Inflammatory macrophage treated with lipopolysaccharide for 1 hour (primary cell): Measurements from ENCODE around the gene ISLR.

Source experiments
- DNase-seq, 2 donors: peaks; one replicate each; pipeline ENCODE4 v3.0.0-alpha.2; 2020 to 2022

The ISLR gene, protein sequence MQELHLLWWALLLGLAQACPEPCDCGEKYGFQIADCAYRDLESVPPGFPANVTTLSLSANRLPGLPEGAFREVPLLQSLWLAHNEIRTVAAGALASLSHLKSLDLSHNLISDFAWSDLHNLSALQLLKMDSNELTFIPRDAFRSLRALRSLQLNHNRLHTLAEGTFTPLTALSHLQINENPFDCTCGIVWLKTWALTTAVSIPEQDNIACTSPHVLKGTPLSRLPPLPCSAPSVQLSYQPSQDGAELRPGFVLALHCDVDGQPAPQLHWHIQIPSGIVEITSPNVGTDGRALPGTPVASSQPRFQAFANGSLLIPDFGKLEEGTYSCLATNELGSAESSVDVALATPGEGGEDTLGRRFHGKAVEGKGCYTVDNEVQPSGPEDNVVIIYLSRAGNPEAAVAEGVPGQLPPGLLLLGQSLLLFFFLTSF

DNA sequence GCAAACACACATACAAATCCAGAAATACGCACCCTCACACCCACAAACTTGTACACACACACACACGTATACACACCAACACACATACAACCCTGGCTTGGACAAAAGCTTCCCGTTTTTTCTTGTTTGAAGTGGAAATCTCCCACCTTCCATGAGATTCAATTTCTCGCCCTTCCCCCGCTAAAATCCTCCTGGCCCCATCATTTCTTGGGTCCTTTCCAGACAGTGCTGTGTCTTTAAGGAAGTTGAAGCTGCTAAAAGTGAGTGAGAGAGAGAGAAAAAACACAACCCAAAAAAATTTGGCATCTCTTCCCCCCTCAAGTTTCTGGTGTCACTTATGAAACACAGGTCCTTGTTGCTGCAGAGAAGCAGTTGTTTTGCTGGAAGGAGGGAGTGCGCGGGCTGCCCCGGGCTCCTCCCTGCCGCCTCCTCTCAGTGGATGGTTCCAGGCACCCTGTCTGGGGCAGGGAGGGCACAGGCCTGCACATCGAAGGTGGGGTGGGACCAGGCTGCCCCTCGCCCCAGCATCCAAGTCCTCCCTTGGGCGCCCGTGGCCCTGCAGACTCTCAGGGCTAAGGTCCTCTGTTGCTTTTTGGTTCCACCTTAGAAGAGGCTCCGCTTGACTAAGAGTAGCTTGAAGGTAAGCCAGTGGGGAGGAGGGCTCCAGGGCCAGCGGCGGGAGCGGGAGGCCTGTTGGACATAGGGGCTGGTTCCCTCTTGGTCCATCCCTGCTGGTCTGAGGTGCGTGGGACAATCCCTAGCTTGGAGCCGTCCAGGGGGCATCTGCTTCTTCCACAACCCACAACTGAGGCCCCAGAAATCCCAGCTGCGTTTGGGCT, at the start of gene ISLR:
Gene ISLR, plus strand, starts transcription at position 331 of the 839 bp plus-strand sequence. CDS start 1,149 bp downstream, outside the sequence.
- no peak for DNase-seq

DNA sequence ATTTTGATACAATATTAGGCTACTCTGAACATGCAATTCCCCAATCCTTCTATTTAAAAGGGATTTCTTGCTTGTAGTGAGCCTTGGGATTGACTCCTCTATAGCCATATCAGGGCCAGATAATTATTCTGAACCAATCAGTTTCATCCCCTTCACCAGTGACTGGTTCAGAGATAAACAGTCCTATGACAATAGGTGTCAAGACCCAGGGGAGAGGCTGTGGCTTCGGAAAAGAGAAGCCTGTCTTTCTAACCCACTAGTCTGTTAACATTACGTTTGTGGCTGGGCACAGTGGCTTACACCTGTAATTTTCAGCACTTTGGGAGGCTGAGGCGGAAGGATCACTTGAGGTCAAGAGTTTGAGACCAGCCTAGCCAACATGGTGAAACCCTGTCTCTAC, 49.3 kb upstream of the ISLR start:
- no peak for DNase-seq

DNA sequence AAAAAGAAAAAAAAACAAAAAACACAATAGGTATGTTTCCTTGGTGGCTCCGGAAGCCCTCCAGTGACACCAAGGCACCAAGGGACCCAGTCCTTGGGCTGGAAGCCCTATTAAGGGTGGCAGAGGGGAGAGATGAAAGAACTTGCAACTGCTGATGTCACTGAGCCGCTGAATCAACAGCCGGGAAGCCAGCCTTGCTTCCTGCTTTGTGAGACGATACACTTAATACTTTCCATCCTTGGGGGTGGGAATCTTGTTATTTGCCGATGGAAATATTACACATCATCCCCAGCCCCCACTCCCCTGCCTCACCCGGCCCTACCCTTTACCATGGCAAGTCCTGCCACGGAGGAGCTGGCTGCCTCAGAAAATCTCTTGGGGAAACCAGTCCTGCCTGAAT, 48.8 kb upstream of the ISLR start:
- no peak for DNase-seq

DNA sequence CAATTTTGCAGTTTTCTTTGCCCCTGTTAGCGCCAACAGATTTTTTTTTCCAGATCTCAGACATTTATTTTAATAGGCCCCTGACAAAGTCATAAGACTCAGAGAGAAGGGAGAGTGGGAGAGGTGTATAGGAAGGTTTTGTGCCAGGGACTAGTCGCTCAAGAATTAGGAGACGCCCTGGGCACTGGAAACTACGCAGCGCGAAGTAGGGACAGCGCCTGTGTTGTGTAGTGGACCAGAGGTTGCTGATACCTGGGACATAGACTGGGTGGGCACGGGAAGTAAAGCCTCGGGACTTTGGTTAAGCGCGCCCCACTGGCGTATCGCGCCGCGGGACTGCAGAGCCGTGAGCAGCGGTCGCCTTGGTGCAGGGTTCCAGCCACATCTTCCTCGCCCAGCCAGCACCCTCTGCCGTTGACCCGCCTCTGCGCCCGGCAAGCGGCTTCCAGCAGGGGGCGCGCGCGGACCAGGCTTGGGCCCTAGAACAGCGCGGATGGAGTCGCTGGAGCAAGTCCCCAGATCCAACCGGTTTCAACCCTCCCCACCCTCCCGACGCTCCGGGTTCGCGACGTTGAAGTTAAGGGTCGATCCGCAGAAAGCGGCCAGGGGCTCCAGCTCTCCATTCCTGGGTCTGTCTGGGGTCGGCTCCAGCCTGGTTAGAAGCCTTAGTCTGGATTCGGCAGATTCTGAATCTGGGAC, 46.1 kb upstream of the ISLR start:
- DNase-seq: peak; percentile 61 to 95

DNA sequence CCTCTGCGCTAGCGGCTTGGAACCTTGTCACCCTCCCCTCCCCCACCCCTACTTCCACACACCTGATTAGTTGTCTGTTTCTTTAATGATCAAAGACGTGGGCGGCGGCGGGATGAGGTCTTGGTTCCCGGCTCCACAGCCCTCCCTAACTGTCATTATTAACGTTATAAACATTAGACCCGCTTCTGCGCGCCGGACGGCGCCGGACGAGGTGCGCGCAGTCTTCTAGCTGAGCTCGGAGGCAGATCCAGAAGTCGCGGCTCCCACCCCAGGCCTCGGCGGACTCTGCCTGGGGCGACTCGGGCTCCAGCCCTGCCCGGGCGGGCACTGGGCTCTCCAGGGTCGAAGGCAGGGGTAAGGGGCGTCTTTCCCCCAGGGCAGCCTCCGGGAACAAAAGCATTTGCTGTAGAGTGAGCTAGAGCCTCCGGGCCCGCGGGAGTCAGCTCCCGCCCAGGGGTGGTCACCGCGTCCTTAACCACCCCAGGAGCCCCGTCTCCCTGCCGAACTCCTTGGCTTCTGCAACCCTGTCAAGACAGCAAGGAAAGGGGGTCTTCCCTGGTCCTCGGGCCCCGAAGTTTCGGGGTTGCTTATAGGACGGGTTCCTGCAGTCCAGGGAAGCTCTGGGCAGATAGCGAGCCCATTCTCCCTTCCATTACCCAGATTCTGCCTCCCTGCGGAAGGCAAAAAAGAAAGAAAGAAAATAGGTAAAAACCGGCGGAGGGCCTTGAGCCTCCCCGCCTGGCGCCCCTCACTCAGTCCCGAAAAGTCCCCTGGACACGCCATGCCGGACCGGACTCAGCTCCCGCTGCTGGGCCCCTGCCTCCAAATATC, 45.3 kb upstream of the ISLR start:
- no peak for DNase-seq

DNA sequence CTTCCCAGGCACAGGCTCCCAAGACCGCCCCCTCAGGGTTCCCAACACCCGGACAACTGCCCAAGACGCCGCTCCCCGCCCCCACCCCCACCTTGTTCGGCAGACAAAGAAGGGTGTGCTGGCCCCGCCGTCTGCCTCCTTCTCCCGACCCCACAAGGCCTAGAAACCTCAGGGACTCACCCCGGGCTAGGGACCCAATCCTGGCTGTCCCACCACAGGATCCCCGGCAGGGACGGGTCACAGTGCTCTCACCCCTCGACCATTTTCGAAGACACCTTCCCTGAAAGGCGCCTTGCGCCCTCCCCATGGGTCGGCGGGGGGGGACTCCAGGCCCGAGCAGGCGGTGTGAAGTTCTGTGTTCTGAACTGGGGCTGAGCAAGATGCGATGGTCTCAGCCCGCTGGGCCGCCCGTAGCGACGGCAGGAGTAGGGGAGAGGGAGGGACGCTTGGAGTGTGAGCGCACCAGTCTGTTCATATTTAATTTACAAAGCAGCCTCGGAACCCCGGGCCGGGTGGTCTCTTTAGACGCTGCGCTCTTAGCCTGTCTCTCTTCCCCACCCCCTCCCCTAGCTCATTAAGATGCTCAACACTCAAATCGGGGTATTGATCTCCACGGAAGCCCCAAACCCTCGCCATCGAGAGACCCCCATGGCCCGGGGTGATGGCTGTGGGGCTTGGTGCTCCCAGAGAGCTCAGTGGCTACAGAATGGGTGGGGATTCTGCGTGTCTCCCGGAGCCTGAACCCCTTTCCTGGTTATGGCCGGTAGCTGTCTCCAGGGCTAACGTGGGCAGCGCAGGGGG, 44.5 kb upstream of the ISLR start:
- DNase-seq: no peak

DNA sequence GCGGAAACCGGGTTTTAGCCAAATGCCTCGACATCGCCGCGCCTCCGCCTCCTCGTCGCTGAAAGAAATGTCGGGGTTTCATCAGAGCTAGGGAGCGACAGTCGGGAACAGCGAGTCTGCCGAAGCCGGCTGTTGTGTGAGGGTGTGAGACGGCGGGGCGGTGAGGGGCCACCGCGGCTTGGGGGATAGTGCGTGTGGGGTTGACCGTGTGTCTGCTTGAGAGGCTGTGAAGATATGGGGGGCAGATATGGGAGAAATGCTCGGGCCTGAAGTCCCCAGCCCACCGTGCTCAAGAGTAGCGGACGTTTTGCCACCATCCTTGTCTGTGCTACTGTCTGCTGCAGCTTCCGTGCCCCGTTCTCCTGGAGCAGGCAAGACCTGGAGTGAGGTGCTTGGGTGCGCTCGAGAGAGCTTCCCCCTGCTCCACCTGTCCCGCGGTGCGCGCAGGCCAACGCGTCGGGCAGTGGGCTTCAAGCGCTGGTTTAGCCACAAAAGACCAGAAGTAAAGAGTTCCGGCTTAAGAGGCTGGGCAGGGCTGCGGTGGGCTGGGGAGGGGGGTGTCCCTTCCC, 43.8 kb upstream of the ISLR start:
- DNase-seq: no peak

DNA sequence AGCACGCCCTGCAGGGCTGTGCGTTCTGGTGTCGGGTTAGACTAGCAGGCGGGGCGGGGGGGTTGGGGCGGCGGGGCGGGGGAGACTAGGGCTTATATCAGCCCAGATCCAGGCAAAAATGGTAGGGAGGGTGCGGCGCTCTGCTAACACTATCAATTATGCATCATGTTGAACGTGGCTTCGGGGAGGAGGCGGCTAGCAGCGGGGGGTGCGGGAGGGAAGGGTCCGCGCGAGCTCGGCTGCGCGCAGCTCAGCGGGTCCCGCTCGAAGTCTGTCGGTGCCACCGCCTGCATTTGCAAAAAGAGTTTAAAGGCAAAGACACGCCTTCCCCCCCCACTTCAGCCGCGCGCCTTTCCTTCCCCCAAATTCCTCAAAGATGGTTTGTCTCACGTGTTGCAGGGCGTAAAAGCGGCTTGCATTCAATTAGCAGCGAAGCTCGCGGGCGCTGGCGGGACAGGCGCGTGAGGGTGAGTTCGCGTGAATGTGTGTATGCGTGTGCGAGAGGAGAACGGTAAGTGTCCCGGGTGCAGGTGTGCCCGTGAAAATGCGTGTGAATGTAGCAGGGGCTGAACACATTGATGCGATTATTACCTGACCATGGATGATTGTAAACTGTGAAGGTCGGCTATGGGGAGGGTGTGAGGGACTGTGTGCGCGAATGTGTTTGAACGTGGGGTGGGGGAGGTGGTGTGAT, 43.2 kb upstream of the ISLR start, which contains the start of gene ISLR2:
Gene ISLR2, plus strand, starts transcription at position 432 of the 694 bp plus-strand sequence. CDS start 2,169 bp downstream, outside the sequence.
- no peak for DNase-seq

DNA sequence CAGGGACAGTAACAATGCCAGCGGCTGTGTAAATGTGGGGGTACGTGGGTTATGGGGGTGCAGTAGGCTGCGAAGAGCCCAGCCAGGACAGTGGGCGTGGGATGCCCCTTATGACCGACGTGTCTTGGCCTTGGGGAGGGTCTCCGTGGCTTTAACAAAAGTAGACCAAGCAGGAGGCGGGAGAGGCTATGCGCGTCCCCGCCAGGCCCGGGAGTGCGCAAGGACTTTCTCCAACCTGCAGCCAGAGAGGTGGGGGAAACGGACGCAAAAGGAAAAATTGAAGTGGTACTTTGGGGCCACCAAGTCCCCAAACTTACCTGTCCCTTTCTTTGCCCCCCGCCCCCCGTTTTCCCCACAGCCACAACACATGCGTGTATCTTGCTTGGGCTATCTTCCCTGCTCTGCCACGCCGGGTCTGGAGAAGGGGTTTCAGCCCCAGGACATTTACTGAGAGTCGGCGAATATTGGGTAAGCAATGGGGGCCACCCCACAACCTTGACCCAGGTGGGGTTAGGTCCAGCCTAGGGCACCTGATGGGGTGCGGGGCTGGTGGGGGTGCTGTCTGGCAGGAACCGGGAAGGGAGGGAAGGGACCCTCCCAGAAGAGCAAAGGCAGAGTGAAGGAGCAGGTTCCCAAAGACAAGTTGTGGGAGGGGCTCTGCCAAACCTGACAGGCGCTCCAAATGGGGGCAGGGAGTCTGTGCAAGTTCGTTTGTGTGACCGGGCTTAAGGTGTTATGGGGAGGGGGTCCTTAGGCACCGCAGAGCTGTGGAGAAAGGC, 42.5 kb upstream of the ISLR start:
- no peak for DNase-seq

DNA sequence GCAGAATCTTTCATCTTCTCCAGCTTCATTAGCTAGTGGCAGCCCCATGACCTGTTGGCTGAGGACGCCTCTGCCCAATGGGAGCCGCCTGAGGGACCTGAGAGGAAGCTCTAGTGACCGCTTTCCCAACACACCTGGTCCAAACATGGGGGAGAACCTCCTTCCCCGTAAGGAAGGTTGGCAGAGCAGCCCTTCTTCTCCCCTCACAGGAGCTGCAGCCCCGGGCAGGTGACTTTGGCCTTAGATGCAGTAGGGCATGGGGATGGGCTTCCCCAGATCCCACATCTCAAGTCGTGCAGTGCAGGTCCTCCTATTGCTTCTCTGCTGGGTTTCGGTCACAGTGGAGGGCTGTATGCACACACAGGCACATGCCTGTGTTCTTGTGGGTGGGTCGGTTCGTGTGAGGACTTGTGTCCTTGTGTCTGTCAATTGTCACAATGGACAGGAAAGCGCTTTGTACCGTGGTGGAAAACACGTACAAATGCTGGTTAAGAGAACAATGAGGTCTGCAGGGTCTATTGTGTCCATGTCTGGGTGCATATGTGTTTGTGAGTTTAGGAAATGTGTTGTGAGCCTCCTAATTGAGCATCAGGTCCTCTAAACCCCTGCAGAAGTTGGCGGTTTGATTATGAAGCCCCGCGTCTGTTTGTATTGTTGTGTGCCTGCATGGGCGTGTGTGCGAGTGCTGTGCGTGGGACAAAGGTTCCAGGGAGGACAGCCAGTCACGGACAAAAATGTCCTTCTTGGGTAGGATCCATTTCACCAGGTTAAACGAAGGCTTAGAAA, 41.7 kb upstream of the ISLR start:
- DNase-seq: no peak

DNA sequence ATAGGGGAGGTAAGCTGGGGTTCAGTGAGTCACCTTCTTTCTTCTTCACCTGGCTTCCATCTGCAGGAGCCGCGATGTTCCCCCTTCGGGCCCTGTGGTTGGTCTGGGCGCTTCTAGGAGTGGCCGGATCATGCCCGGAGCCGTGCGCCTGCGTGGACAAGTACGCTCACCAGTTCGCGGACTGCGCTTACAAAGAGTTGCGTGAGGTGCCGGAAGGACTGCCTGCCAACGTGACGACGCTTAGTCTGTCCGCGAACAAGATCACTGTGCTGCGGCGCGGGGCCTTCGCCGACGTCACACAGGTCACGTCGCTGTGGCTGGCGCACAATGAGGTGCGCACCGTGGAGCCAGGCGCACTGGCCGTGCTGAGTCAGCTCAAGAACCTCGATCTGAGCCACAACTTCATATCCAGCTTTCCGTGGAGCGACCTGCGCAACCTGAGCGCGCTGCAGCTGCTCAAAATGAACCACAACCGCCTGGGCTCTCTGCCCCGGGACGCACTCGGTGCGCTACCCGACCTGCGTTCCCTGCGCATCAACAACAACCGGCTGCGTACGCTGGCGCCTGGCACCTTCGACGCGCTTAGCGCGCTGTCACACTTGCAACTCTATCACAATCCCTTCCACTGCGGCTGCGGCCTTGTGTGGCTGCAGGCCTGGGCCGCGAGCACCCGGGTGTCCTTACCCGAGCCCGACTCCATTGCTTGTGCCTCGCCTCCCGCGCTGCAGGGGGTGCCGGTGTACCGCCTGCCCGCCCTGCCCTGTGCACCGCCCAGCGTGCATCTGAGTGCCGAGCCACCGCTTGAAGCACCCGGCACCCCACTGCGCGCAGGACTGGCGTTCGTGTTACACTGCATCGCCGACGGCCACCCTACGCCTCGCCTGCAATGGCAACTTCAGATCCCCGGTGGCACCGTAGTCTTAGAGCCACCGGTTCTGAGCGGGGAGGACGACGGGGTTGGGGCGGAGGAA, 40.5 kb upstream of the ISLR start:
- DNase-seq: no peak

DNA sequence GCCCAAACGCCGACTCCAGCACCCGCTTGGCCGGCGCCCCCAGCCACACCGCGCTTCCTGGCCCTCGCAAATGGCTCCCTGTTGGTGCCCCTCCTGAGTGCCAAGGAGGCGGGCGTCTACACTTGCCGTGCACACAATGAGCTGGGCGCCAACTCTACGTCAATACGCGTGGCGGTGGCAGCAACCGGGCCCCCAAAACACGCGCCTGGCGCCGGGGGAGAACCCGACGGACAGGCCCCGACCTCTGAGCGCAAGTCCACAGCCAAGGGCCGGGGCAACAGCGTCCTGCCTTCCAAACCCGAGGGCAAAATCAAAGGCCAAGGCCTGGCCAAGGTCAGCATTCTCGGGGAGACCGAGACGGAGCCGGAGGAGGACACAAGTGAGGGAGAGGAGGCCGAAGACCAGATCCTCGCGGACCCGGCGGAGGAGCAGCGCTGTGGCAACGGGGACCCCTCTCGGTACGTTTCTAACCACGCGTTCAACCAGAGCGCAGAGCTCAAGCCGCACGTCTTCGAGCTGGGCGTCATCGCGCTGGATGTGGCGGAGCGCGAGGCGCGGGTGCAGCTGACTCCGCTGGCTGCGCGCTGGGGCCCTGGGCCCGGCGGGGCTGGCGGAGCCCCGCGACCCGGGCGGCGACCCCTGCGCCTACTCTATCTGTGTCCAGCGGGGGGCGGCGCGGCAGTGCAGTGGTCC, 39.7 kb upstream of the ISLR start:
- DNase-seq: no peak

DNA sequence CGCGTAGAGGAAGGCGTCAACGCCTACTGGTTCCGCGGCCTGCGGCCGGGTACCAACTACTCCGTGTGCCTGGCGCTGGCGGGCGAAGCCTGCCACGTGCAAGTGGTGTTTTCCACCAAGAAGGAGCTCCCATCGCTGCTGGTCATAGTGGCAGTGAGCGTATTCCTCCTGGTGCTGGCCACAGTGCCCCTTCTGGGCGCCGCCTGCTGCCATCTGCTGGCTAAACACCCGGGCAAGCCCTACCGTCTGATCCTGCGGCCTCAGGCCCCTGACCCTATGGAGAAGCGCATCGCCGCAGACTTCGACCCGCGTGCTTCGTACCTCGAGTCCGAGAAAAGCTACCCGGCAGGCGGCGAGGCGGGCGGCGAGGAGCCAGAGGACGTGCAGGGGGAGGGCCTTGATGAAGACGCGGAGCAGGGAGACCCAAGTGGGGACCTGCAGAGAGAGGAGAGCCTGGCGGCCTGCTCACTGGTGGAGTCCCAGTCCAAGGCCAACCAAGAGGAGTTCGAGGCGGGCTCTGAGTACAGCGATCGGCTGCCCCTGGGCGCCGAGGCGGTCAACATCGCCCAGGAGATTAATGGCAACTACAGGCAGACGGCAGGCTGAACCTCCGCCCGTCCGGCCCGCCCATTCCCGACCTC, 39.0 kb upstream of the ISLR start:
- DNase-seq: peak; percentile 25 to 55

DNA sequence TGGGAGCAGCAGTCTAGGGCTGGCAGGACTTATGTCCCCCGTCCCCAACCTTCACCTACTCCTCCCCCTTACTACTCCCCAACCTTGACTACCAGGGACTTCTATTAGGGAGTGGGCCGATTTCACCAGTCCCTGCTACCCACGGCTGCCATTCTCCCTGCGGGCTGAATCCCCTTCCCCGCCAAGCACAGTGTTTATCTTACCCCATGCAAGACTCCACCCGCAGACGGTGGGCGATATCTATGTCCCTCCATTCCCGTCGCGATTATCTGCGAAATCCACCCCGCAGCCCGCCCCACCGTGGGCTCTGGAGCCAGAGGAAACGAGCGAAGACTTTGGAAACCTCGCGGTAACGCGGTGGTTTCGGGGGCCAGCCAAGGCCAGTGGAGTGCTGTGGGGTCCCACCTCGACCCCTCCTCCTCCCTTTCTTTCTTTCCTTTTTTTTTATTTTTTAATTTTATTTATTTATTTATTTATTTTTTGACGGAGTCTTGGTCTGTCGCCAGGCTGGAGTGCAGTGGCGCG, 38.4 kb upstream of the ISLR start:
- DNase-seq: no peak

DNA sequence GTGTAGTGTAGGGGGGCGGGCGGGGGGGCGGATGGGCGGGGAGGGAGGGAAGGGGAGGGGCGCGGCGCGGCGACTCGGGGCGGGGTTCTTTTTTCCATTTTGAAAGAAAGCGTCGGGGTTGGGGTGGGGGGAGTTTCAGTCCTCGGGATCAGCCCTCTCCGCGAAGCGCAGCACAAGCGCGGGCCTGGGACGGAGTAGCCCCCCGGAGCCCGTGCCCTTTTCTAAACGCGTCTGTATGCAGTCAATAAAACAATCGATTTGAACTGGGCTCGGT, 37.0 kb upstream of the ISLR start:
- DNase-seq: no peak

DNA sequence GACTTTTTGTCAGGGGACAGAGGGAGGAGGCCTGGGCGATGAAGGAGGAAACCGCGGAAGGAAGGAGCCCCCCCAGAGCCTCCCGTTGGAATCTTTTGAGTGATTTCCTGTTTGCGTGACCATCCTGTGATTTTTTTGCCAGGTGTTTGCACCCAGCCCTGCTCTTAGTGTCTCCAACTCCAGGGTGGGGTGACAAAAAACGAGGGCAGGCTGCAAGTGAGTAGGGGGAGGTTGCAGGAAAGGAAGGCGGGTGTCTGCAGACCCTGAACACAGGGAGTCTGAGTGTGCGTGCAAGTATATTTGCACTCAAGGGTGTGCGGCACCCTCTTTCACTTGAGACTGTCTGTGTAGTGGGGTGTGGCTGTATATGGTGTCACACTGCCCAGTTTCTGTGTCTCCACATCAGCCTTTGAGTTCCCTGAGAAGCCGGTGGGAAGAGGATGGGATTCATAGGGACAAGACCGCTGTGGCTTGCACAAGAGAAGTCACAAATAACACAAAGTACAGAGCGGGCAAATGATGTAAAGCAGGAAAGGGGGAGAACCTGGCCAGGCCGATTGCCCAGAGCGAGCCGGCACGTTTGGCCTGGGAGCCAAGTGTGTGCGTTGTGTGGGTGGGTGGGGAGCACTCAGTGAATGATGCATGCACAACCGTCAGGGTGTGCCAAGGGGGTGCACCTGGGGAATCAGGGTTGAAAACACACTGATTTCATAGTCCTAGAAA, 36.5 kb upstream of the ISLR start:
- DNase-seq: no peak
